HG03280 (cell line): ENCODE results near the gene CD200R1.

Experiments
- ATAC-seq: cut with Tn5 transposase; IDR thresholded peaks from one replicate; pipeline ENCODE4 v1.9.1; 2021; ENCODE audit warnings: mild to moderate bottlenecking, moderate library complexity; ENCODE audit not compliant: unreplicated experiment

CD200R1 gene

GRCh38 chr3:112889357-112889756, 85.5 kb downstream of the CD200R1 start:
- ATAC-seq, result no peak

- ATAC-seq, result no peak
Observed at GRCh38 chr3:112888381-112889085, 86.4 kb downstream of the CD200R1 start.

- ATAC-seq, result no peak
Observed at GRCh38 chr3:112884678-112885290, 90.1 kb downstream of the CD200R1 start.

- ATAC-seq, result no peak
Observed at GRCh38 chr3:112881891-112882290, 93.0 kb downstream of the CD200R1 start.

- ATAC-seq, result no peak
Observed at GRCh38 chr3:112875561-112875960, 99.3 kb downstream of the CD200R1 start.

GRCh38 chr3:112874725-112875124, 100.2 kb downstream of the CD200R1 start:
- no peak for ATAC-seq

GRCh38 chr3:112873632-112874031, 101.3 kb downstream of the CD200R1 start:
- peak; percentile 63 for ATAC-seq

GRCh38 chr3:112871735-112872134, 103.2 kb downstream of the CD200R1 start:
- no peak for ATAC-seq
